Calu3 (cell line): ENCODE data around the gene RGL2. TPM values are rescaled to one million over a fixed set of nuclear protein-coding genes. Genes with fewer than 3 reads are reported as not detected.
"Not testable (repeated sequence)": the region's sequence is repeated elsewhere in the genome, so short reads cannot be mapped to it uniquely, and the experiment has no call there.

Source experiments
- BruUV-seq: library from RNA; stranded (reverse); fragments of 400-500 nt; replicated peaks from 2 replicates; lab custom pipeline; 2021; lab: Mats Ljungman, UMichigan
- CTCF ChIA-PET: fragments of 300-600 bp; sonication (Branson Sonifier 250); formaldehyde crosslinking; loops from one replicate; lab custom pipeline; 2022; ENCODE audit warnings: antibody characterized with exemption; lab: Charles Lee
- DNase-seq: peaks from one replicate; pipeline ENCODE4 v3.0.0; 2022
- H3K27ac Mint-ChIP-seq: one replicate; pipeline ENCODE4 v1.8.0; 2022; ENCODE audit warnings: mixed read lengths; ENCODE audit not compliant: unreplicated experiment
- H3K27me3 Mint-ChIP-seq: one replicate; pipeline ENCODE4 v1.8.0; 2022; ENCODE audit warnings: mixed read lengths; ENCODE audit not compliant: unreplicated experiment
- H3K36me3 Mint-ChIP-seq: one replicate; pipeline ENCODE4 v1.8.0; 2022; ENCODE audit warnings: mild to moderate bottlenecking, moderate library complexity, mixed read lengths; ENCODE audit not compliant: insufficient read depth, unreplicated experiment
- H3K4me1 Mint-ChIP-seq: one replicate; pipeline ENCODE4 v1.8.0; 2022; ENCODE audit warnings: mild to moderate bottlenecking, low read depth, mixed read lengths; ENCODE audit not compliant: unreplicated experiment
- H3K4me3 Mint-ChIP-seq: one replicate; pipeline ENCODE4 v1.8.0; 2022; ENCODE audit warnings: mild to moderate bottlenecking, low read depth, moderate library complexity, mixed read lengths; ENCODE audit not compliant: unreplicated experiment
- H3K9me3 Mint-ChIP-seq: one replicate; pipeline ENCODE4 v1.8.0; 2022; ENCODE audit warnings: low read depth, mixed read lengths; ENCODE audit not compliant: unreplicated experiment
- CTCF ChIP-seq: fragments of 200-600 bp; IDR thresholded peaks from one replicate; pipeline ENCODE4 v1.8.0; 2022; ENCODE audit warnings: antibody characterized with exemption; ENCODE audit not compliant: unreplicated experiment
- intact Hi-C: fragments of 100-400 bp; cut with micrococcal nuclease; formaldehyde crosslinking; loops from one replicate; pipeline ENCODE4 v1.10.0; 2022; ENCODE audit not compliant: unreplicated experiment
- total RNA-seq: library from RNA; stranded (reverse); gene quantifications from 2 replicates; pipeline ENCODE4 v1.2.3, GENCODE V29; 2022

RGL2 gene
- total RNA-seq, 1 experiment from 2014 or later = 138 TPM

GRCh38 chr6:33343953-33344611, 45.3 kb upstream of the RGL2 start:
- H3K27me3 Mint-ChIP-seq = peaks cover 41% of the 10 kb centered on the region
- H3K4me1 Mint-ChIP-seq = no peaks in the 10 kb centered on the region
- CTCF ChIA-PET = interaction anchor here (0.6 to 2.4 kb wide), 5 partner anchors 18 to 165 kb away, joined by 3 to 11 read pairs (median 6); partner anchors contain the start of genes RGL2 and ZBTB22
- intact Hi-C loops = no loop called here
- no peaks in the 10 kb centered on the region for H3K36me3 Mint-ChIP-seq
- DNase-seq = no peak
- H3K27ac Mint-ChIP-seq = no peak overlapping the region
- no peaks in the 10 kb centered on the region for H3K9me3 Mint-ChIP-seq
- no TSS peak for BruUV-seq
- TF ChIP-seq CTCF = no peak
- no peak overlapping the region for H3K4me3 Mint-ChIP-seq

GRCh38 chr6:33343606-33343952, 44.8 kb upstream of the RGL2 start:
- not testable (repeated sequence) for DNase-seq, H3K4me1 Mint-ChIP-seq, H3K36me3 Mint-ChIP-seq

GRCh38 chr6:33339193-33339592, 40.5 kb upstream of the RGL2 start:
- Mint-ChIP-seq H3K4me3 (no peak overlapping the region), H3K27ac (no peak overlapping the region), H3K9me3 (no peaks in the 10 kb centered on the region), H3K4me1 (no peaks in the 10 kb centered on the region), H3K36me3 (no peaks in the 10 kb centered on the region), H3K27me3 (peaks cover 15% of the 10 kb centered on the region)
- CTCF ChIA-PET = no interaction called here
- DNase-seq = no peak
- intact Hi-C loops = no loop called here
- BruUV-seq = no TSS peak
- no peak for TF ChIP-seq CTCF

More at GRCh38 chr6:33343606-33343952, 44.8 kb upstream of the RGL2 start:
- H3K27ac Mint-ChIP-seq, H3K4me3 Mint-ChIP-seq, H3K9me3 Mint-ChIP-seq, intact Hi-C loops, BruUV-seq: not testable (repeated sequence)
- CTCF ChIA-PET = interaction anchor here (0.6 to 2.4 kb wide), 2 partner anchors 20 to 26 kb away, joined by 3 to 11 read pairs; partner anchors contain the start of gene ZBTB22
- H3K27me3 Mint-ChIP-seq = peaks cover 41% of the 10 kb centered on the region

GRCh38 chr6:33336495-33336894, 37.8 kb upstream of the RGL2 start:
- CTCF ChIA-PET = interaction anchor here (0.6 kb wide), 1 partner anchor 200 kb away, joined by 4 read pairs; no protein-coding TSS in a partner anchor
- intact Hi-C loops = no loop called here
- no TSS peak for BruUV-seq
- Mint-ChIP-seq H3K9me3 (no peaks in the 10 kb centered on the region), H3K27me3 (peaks cover 30% of the 10 kb centered on the region), H3K27ac (no peak overlapping the region), H3K4me1 (no peaks in the 10 kb centered on the region), H3K4me3 (no peak overlapping the region), H3K36me3 (no peaks in the 10 kb centered on the region)
- DNase-seq = no peak
- TF ChIP-seq CTCF = no peak

- H3K27ac Mint-ChIP-seq = no peak overlapping the region
- no TSS peak for BruUV-seq
- H3K27me3 Mint-ChIP-seq = peaks cover 30% of the 10 kb centered on the region
- no peak for TF ChIP-seq CTCF
- CTCF ChIA-PET = interaction anchor here (0.6 to 0.7 kb wide), 3 partner anchors 12 to 1374 kb away, joined by 3 to 5 read pairs (median 4); no protein-coding TSS in a partner anchor
- intact Hi-C loops = no loop called here
- H3K4me3 Mint-ChIP-seq = no peak overlapping the region
- no peaks in the 10 kb centered on the region for H3K4me1 Mint-ChIP-seq
- no peaks in the 10 kb centered on the region for H3K9me3 Mint-ChIP-seq
- no peaks in the 10 kb centered on the region for H3K36me3 Mint-ChIP-seq
- no peak for DNase-seq
Measured at GRCh38 chr6:33335916-33336315, 37.2 kb upstream of the RGL2 start.
